HepG2 (cell line): ENCODE data around the gene LLGL2. TPM values are rescaled to one million over a fixed set of nuclear protein-coding genes. Genes with fewer than 3 reads are reported as not detected.

Experiments
- ARID2 ChIP-seq: sonication (generic); formaldehyde crosslinking; IDR thresholded peaks from 2 replicates; pipeline ENCODE4 v1.8.1; 2022; ENCODE audit warnings: mild to moderate bottlenecking, missing genetic modification reagents, borderline replicate concordance
- BCLAF1 ChIP-seq: fragments of 450-650 bp; IDR thresholded peaks from 2 replicates; pipeline ENCODE4 v1.6.1; 2017; ENCODE audit warnings: mild to moderate bottlenecking
- CBX1 ChIP-seq: IDR thresholded peaks from one replicate; pipeline ENCODE4 v1.6.1; 2016; ENCODE audit warnings: antibody characterized with exemption, low read depth
- DNMT3B ChIP-seq: conservative IDR thresholded peaks from 2 replicates; pipeline ENCODE4 v1.6.1; 2016; ENCODE audit warnings: missing biosample characterization, control low read depth
- GPN1 ChIP-seq: sonication (generic); formaldehyde crosslinking; IDR thresholded peaks from 2 replicates; pipeline ENCODE4 v1.5.1; 2020; ENCODE audit warnings: missing genetic modification reagents, borderline replicate concordance
- HNRNPUL1 ChIP-seq: fragments of 200-400 bp; formaldehyde crosslinking; IDR thresholded peaks from 2 replicates; pipeline ENCODE4 v1.6.1; 2017; ENCODE audit warnings: low read depth, mild to moderate bottlenecking, low read length, moderate library complexity
- NR2F6 ChIP-seq, 2 experiments: IDR thresholded peaks; 2 replicates each; pipeline ENCODE4 v1.6.1; 2016; ENCODE audit warnings: antibody characterized with exemption in 1 of 2, mild to moderate bottlenecking in 1 of 2
- NRL ChIP-seq: sonication (generic); formaldehyde crosslinking; IDR thresholded peaks from 2 replicates; pipeline ENCODE4 v1.5.0; 2020; ENCODE audit warnings: missing genetic modification reagents, mild to moderate bottlenecking, moderate library complexity, borderline replicate concordance
- PAF1 ChIP-seq: IDR thresholded peaks from 2 replicates; pipeline ENCODE4 v1.6.1; 2016; ENCODE audit warnings: missing genetic modification reagents, missing compliant biosample characterization
- PCBP2 ChIP-seq: fragments of 200-400 bp; formaldehyde crosslinking; optimal IDR thresholded peaks from 2 replicates; pipeline ENCODE3; 2018; ENCODE audit warnings: low read length, low read depth; ENCODE audit not compliant: poor library complexity, severe bottlenecking
- RFX3 ChIP-seq: IDR thresholded peaks from 2 replicates; pipeline ENCODE4 v1.6.1; 2016; ENCODE audit warnings: missing biosample characterization, missing genetic modification reagents
- RNF2 ChIP-seq: fragments of 450-650 bp; conservative IDR thresholded peaks from 2 replicates; pipeline ENCODE4 v1.6.1; 2016; ENCODE audit warnings: low read depth
- TEAD2 ChIP-seq: sonication (generic); formaldehyde crosslinking; IDR thresholded peaks from 2 replicates; pipeline ENCODE4 v1.9.0; 2021; ENCODE audit warnings: missing genetic modification reagents
- THAP11 ChIP-seq: IDR thresholded peaks from 2 replicates; pipeline ENCODE4 v1.6.1; 2016; ENCODE audit warnings: missing biosample characterization, missing genetic modification reagents
- ZBTB1 ChIP-seq: sonication (generic); formaldehyde crosslinking; IDR thresholded peaks from 2 replicates; pipeline ENCODE4 v1.4.0; 2020; ENCODE audit warnings: missing genetic modification reagents, borderline replicate concordance
- ZEB1 ChIP-seq: IDR thresholded peaks from 2 replicates; pipeline ENCODE4 v1.6.1; 2012; ENCODE audit warnings: mild to moderate bottlenecking, low read depth, inconsistent platforms; ENCODE audit not compliant: insufficient replicate concordance
- ZMYM2 ChIP-seq: sonication (generic); formaldehyde crosslinking; IDR thresholded peaks from 2 replicates; pipeline ENCODE4 v1.8.0; 2022; ENCODE audit warnings: mild to moderate bottlenecking, missing genetic modification reagents
- ZNF142 ChIP-seq: sonication (generic); formaldehyde crosslinking; IDR thresholded peaks from 2 replicates; pipeline ENCODE4 v1.4.0; 2020; ENCODE audit warnings: missing genetic modification reagents
- ZNF296 ChIP-seq: sonication (generic); formaldehyde crosslinking; conservative IDR thresholded peaks from 2 replicates; pipeline ENCODE4 v1.5.0; 2020; ENCODE audit warnings: mild to moderate bottlenecking, missing genetic modification reagents
- ZNF317 ChIP-seq: sonication (generic); formaldehyde crosslinking; IDR thresholded peaks from 2 replicates; pipeline ENCODE4 v1.5.0; 2020; ENCODE audit warnings: mild to moderate bottlenecking, missing genetic modification reagents
- ZNF772 ChIP-seq: sonication (generic); formaldehyde crosslinking; IDR thresholded peaks from 2 replicates; pipeline ENCODE4 v1.5.0; 2020; ENCODE audit warnings: mild to moderate bottlenecking, missing genetic modification reagents
- ZNF891 ChIP-seq: sonication (generic); formaldehyde crosslinking; IDR thresholded peaks from 2 replicates; pipeline ENCODE4 v1.5.0; 2020; ENCODE audit warnings: mild to moderate bottlenecking, missing genetic modification reagents
- ZSCAN29 ChIP-seq: sonication (generic); formaldehyde crosslinking; conservative IDR thresholded peaks from 2 replicates; pipeline ENCODE4 v1.4.0; 2020; ENCODE audit warnings: mild to moderate bottlenecking, missing genetic modification reagents
- polyA plus RNA-seq, 8 experiments: library from polyadenylated mRNA; depleted of rRNA in 3 of 8; stranded (reverse) in 7 of 8; unstranded in 1 of 8; fragments of >200 nt; fragmentation: Illumina TruSeq in 4 of 8; extraction: Trizol in 4 of 8; gene quantifications; 2 replicates each; pipeline versions ENCODE4 v1.2.1 to v1.2.3, GENCODE V29; 2011 to 2016; ENCODE audit warnings: low read depth in 4 of 8, missing spikeins in 1 of 8, mixed read lengths in 1 of 8; ENCODE audit not compliant: insufficient read depth in 1 of 8
- total RNA-seq, 5 experiments: library from RNA; depleted of rRNA; stranded (reverse); fragments of >200 nt; fragmentation: Illumina TruSeq; extraction: Trizol; gene quantifications; 2 replicates each; pipeline ENCODE4 v1.2.3, GENCODE V29; 2016; ENCODE audit warnings: low read depth in 1 of 5

Gene LLGL2
- total and polyA plus RNA-seq, 2 of the 13 experiments (the other 11 are each of a cell fraction or from before 2014, with no cell fraction given) = 83.0 to 86.7 TPM

DNA sequence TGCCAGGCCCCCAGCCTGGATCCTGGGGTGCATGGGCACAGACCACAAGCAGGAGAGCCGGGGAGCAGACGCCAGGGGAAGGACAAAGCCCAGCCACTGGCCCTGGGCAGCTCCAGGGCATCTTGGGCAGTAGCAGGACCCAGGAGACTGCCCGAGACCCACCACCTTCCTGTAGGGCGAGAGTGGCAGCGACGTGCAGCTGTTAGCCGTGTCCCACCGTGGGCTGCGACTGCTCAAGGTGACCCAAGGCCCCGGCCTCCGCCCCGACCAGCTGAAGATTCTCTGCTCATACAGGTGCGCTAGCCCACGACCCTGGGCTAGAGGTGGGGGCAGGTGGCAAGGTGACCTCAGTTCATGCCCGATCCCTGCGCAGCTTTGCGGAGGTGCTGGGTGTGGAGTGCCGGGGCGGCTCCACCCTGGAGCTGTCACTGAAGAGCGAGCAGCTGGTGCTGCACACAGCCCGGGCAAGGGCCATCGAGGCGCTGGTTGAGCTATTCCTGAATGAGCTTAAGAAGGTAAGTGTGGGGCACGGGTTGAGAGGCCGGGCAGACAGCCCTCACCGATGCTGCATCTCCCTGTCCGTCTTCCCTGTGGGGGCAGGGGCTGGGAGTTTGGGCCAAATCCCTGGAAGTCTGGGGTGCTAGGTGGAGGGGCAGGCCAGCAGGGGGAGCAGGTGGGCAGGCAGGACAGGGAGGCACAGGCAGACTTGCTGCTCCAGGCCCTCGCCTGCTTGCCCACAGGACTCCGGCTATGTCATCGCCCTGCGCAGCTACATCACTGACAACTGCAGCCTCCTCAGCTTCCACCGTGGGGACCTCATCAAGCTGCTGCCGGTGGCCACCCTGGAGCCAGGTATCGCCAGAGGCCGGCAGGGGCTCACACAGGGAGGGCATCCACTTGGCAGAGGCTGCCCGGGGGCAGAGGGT is 94.3 kb downstream of the LLGL2 start (continued):
- TF ChIP-seq NR2F6 (IDR thresholded peaks at IDR 0.05) = no peak
- TF ChIP-seq NR2F6 (CRISPR knock-in tag; IDR thresholded peaks at IDR 0.05) = no peak
- TF ChIP-seq NRL (CRISPR knock-in tag) = peak; percentile 27; the same call in 1 of the 2 replicates
- no peak for TF ChIP-seq DNMT3B (CRISPR knock-in tag)
- TF ChIP-seq ZMYM2 (CRISPR knock-in tag) = no peak
- TF ChIP-seq GPN1 (CRISPR knock-in tag) = no peak
- no peak for TF ChIP-seq RNF2
- TF ChIP-seq ZEB1 = no peak
- TF ChIP-seq PCBP2 = no peak
- 0 out of 2 replicates have a peak, but pooled peaks have one; percentile 31 for TF ChIP-seq ZNF891
- no peak for TF ChIP-seq THAP11 (CRISPR knock-in tag)
- TF ChIP-seq ZNF772 = no peak
- TF ChIP-seq PAF1 = no peak
- TF ChIP-seq ZSCAN29 (CRISPR knock-in tag) = no peak
- TF ChIP-seq BCLAF1 = no peak
- TF ChIP-seq TEAD2 (CRISPR knock-in tag) = no peak
- no peak for TF ChIP-seq ZNF317 (CRISPR knock-in tag)
- TF ChIP-seq ARID2 = no peak
- TF ChIP-seq ZBTB1 (CRISPR knock-in tag) = no peak
- TF ChIP-seq ZNF296 (CRISPR knock-in tag) = no peak
- no peak for TF ChIP-seq HNRNPUL1
- TF ChIP-seq CBX1 = no peak
- no peak for TF ChIP-seq RFX3 (CRISPR knock-in tag)
- TF ChIP-seq ZNF142 (CRISPR knock-in tag) = no peak
